GM21717 (cell line): ENCODE data around the gene LBP.
"Not testable (repeated sequence)": the region's sequence is repeated elsewhere in the genome, so short reads cannot be mapped to it uniquely, and the experiment has no call there.

Experiments
- ATAC-seq: cut with Tn5 transposase; IDR thresholded peaks from one replicate; pipeline ENCODE4 v1.9.1; 2021; ENCODE audit warnings: mild to moderate bottlenecking, moderate library complexity; ENCODE audit not compliant: unreplicated experiment

LBP gene

DNA sequence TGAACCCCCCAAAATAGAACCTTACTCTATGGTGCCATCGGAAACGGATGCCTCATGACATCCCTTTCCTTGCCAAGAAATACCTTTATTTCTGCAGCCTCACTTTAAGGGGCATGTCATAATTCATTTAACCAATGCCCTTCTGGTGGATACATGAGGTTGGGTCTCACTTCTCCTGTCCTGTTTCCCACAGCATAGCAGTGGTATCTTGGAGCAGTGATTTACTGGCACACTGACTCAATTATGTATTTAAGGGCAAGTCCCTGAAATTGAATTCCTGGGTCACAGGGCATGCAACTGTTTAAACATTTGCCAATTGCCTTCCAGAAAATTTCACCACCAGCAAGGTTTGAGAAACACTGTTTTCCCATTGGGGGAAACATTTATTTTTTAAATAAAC, 639 bp upstream of the LBP start:
- ATAC-seq: no peak

DNA sequence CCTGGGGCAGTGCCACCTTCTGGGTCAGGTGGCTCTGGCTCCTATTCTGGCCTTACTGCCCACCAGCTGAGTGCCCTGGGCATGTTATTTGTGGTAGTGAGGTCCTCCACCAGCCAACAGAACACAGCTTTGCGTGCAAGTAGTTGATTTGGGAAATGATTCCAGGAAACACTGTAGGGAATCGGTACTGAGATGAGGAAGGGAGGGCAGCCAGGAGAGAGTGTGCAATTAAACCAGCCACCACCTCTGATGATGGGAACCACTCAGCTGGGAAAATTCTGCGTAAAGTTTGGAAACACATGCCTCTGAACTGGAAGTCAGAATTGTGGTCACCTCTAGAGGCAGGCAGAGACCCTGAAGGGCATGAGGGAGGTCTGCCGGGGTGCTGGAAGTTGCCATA, 459 bp downstream of the LBP start:
- no peak for ATAC-seq

DNA sequence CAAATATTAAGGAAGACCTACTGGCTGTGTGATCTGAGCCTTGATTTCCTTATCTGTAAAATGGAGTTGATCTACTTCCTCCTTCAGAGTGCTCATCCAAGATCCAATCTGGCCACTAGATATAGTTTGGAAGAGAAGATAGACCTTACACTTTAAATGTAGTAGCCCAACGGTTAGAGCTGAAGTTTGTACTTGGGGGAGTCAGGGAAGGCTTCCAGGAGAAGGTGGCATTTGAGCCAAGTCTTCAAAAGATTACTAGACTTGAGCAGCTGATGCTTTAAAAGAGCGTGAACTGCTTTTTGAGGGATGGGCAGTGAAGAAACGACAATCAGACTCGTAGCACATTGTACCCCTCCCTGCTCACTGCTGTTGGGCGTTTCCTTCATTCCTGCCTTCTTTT, 3.6 kb downstream of the LBP start:
- ATAC-seq: no peak

DNA sequence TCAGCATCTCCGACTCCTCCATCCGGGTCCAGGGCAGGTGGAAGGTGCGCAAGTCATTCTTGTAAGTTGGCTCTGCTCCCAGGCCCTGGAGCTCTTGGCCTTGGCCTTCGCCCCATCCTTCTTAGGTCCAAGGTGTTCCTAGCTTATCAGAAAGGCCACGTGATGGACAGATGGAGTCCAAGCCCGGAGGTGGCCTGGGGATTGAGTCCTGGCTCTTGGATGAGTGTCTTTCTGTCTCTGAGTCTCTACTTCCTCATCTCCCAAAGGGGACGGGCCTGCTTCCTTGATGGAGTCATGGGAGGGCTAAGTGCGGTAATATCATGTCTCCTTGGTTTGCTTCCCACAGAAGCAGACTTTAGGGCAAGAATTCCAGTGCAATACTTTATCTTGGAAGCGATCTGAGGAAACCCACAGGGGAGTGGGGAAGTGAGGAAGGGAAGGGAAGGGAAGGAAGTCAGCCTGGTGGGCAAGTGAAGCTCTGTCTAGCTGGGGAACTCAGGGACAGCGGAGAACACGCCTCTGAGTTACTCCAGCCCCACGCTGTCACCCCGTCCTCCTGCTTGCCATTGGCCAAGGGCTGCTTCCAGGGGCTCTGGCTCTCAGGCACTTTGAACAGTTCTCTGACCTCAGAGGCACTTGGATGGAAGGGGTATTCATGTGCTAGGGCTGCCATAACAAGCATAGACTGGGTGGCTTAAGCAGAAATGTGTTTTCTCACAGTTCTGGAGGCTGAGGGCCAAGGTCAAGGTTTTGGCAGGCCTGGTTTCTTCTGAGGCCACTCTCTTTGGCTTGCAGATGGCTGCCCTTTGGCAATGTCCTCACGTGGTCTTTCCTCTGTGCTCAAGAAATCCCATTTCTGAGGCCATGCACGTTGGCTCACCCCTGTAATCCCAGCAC, 4.8 kb downstream of the LBP start:
- ATAC-seq: no peak

DNA sequence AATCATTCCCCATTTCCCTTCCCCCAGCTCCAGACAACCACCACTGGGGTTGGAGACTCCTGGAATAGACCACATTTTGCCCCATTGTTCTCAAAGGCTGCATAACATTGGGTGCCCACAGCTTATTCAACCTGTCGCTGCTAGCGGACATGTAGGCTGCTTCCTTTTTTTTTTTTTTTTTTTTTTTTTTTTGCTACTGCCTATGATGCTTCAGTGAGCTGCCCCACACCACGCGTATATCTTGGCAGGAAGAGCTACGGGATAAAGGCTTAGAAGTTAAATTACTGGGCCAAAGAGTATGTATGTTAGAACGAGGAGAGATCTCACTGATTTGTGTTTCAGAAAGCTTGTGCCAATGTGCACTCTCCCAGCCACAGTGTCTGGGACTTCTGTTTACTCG, 7.0 kb downstream of the LBP start:
- no peak for ATAC-seq

DNA sequence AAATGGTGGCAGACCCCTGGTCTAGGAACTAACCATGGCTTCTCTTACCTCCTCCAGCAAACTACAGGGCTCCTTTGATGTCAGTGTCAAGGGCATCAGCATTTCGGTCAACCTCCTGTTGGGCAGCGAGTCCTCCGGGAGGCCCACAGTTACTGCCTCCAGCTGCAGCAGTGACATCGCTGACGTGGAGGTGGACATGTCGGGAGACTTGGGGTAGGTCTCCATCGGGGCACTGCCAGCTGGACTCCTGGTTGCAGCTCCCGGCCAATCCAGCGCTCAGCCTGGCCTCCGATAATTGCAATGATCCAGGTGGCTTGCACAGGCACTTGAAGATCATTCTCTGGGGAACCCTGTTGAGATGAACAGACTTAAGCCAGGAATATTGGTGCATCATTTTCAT, 7.9 kb downstream of the LBP start:
- ATAC-seq: no peak

GRCh38 chr20:38355161-38356012, 9.1 kb downstream of the LBP start:
- no peak for ATAC-seq

DNA sequence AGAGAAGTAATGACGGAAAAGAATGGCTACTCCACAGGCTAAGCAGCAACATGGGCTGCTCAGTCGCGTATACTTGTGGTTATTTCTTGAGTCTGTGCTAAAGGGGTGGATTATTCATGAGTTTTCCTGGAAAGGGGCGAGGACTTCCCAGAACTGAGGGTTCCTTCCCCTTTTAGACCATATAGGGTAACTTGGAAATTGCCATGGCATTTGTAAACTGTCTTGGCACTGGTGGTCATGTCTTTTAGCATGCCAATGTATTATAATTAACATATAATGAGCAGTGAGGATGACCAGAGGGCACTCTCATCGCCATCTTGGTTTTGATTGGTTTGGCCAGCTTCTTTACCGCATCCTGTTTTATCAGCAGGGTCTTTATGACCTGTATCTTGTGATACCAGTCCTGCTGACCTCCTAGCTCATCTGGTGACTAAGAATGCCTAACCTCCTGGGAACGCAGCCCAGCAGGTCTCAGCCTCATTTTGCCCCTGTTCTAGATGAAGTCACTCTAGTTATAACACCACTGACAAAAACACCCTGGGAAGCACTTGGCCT, 11.4 kb downstream of the LBP start:
- no peak for ATAC-seq

GRCh38 chr20:38358556-38358955, 12.3 kb downstream of the LBP start:
- ATAC-seq: no peak

GRCh38 chr20:38363004-38363747, 16.9 kb downstream of the LBP start:
- ATAC-seq: no peak

GRCh38 chr20:38369389-38369788, 23.1 kb downstream of the LBP start:
- ATAC-seq: no peak

DNA sequence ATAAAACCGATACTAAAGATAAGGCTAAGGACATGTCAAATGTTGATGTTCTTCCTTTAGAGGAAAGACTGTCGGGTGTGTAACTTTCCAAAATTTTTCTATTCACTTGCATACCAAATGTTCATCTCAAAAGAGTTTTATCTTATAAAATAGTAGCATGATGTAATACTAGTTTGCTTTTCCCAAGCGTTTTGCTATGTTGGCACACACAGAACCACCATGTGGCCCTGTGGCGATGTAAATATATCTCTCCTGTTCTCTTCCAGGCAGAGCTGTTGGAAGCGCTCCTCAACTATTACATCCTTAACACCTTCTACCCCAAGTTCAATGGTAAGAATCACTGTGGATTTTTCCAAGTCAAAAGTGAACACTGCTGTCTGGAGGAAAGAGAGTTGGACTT, 26.5 kb downstream of the LBP start:
- ATAC-seq: no peak

DNA sequence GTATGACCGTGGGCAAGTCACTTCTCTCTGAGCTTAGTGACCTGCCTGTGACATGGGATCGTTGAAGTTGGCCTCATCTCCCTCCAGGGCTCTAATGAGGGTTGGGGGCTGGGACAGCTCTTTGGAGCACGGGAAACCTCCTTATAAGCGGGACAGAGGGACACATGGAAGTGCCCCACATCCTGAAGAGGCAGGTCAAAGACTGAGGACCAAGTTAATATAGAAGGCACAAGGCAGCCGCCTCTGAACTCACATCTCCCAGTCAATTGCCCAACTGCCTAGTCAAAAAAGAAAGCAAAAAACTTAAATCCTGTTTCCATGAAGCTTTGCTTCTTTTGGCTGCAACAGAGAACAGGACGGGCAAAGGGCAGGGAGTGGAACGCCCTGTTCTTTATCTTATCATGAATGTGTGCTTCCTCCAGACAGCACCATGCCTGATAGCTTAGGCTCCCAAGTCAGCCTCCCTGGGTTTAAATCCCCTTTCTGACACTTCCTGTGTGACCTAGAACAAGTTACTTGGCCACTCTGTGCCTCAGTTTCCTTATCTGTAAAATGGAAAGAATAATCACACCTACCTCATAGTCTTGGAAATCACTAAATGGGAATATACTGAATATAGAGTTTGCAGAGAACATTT, 27.1 kb downstream of the LBP start:
- no peak for ATAC-seq

DNA sequence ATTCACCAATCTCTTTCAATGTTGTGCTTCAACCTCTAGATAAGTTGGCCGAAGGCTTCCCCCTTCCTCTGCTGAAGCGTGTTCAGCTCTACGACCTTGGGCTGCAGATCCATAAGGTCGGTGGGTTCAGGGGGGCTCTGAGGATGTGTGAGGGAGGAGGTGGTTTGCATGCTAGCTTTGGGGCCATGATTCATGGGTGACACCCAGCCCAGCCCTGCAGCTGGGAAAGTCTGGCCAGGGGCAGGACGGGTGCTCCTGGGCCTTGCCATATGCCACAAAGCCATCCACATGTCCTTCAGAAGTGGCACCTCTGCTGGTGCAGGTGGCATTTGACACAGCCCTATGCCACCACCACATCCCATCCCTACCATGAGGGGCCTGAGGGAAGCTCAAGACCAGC, 27.6 kb downstream of the LBP start:
- ATAC-seq: no peak

GRCh38 chr20:38377039-38377685, 30.9 kb downstream of the LBP start:
- ATAC-seq: no peak

GRCh38 chr20:38377838-38378237, 31.6 kb downstream of the LBP start:
- not testable (repeated sequence) for ATAC-seq

GRCh38 chr20:38383147-38383546, 36.9 kb downstream of the LBP start:
- ATAC-seq: no peak

GRCh38 chr20:38386004-38386403, 39.7 kb downstream of the LBP start:
- ATAC-seq: no peak

DNA sequence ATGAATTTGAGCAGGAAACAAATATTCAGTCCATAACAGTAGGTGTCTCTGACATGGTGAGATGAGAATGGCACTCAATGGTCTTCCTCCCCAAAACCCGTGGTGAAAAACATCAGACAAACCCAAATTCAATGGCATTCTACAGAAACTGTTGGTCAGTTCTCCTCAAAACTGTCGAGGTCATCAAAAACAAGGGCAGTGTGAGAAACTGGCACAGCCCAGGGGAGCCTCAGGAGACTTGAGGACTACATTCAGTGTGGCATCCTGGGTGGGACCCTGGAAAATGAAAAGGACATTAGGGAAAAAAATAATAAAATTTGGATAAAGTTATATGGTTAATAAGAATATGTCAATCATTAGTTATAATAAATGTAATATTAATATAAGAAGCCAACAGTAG, 40.6 kb downstream of the LBP start:
- ATAC-seq: no peak

GRCh38 chr20:38387953-38388352, 41.7 kb downstream of the LBP start:
- ATAC-seq: no peak
